HAP-1 (cell line): ENCODE results near the gene BCL2L15.
A peak's percentile ranks its signal among the peaks of the same experiment; 100 is the strongest.

Experiments
- DNase-seq, 2 experiments: peaks; one replicate each; pipeline ENCODE4 v3.0.0-alpha.2; 2016 to 2020; ENCODE audit warnings: low spot score in 2 of 2
- H3K27me3 ChIP-seq: fragments of 250-450 bp; sonication (Bioruptor Pico); 2 replicates; pipeline ENCODE4 v1.5.1; 2020; ENCODE audit warnings: low read depth, mild to moderate bottlenecking, moderate library complexity
- H3K36me3 ChIP-seq: fragments of 250-450 bp; sonication (Bioruptor Pico); replicated peaks from 2 replicates; pipeline ENCODE4 v1.5.1; 2020; ENCODE audit warnings: mild to moderate bottlenecking
- H3K4me1 ChIP-seq: fragments of 250-450 bp; sonication (Bioruptor Pico); 2 replicates; pipeline ENCODE4 v1.5.1; 2020; ENCODE audit warnings: mild to moderate bottlenecking
- H3K4me3 ChIP-seq: fragments of 250-450 bp; sonication (Bioruptor Pico); 2 replicates; pipeline ENCODE4 v1.5.1; 2020; ENCODE audit warnings: mild to moderate bottlenecking, moderate library complexity
- H3K9me3 ChIP-seq: fragments of 250-450 bp; sonication (Bioruptor Pico); 2 replicates; pipeline ENCODE4 v1.5.1; 2020; ENCODE audit warnings: mild to moderate bottlenecking, moderate library complexity
- in situ Hi-C: fragments of 300-500 bp; cut with MboI; formaldehyde crosslinking; loops from 3 replicates; pipeline ENCODE4 v1.14.3; 2020; ENCODE audit warnings: low sequenced_read_pairs, inconsistent platforms, mixed read lengths

The BCL2L15 gene

GRCh38 chr1:113922957-113923356, 35.6 kb upstream of the BCL2L15 start:
- H3K4me3 ChIP-seq = no peak overlapping the region
- no peaks in the 10 kb centered on the region for H3K9me3 ChIP-seq
- in situ Hi-C loops = no loop called here
- DNase-seq = no peak
- no peaks in the 10 kb centered on the region for H3K36me3 ChIP-seq
- H3K4me1 ChIP-seq = no peaks in the 10 kb centered on the region
- no peaks in the 10 kb centered on the region; the same call in 1 of the 2 replicates for H3K27me3 ChIP-seq

- DNase-seq = no peak
- Histone ChIP-seq H3K27me3 (no peaks in the 10 kb centered on the region; the same call in 1 of the 2 replicates), H3K9me3 (no peaks in the 10 kb centered on the region), H3K4me3 (no peak overlapping the region), H3K4me1 (no peaks in the 10 kb centered on the region), H3K36me3 (no peaks in the 10 kb centered on the region)
- in situ Hi-C loops = no loop called here
These were observed 30.9 kb upstream of the BCL2L15 start for GRCh38 chr1:113918243-113918642.

GRCh38 chr1:113917400-113918082, 30.2 kb upstream of the BCL2L15 start:
- Histone ChIP-seq H3K4me3 (no peak overlapping the region), H3K27me3 (no peaks in the 10 kb centered on the region; the same call in 1 of the 2 replicates), H3K9me3 (no peaks in the 10 kb centered on the region), H3K4me1 (no peaks in the 10 kb centered on the region), H3K36me3 (peaks cover under 1% of the 10 kb centered on the region)
- DNase-seq = no peak
- in situ Hi-C loops = no loop called here

DNA sequence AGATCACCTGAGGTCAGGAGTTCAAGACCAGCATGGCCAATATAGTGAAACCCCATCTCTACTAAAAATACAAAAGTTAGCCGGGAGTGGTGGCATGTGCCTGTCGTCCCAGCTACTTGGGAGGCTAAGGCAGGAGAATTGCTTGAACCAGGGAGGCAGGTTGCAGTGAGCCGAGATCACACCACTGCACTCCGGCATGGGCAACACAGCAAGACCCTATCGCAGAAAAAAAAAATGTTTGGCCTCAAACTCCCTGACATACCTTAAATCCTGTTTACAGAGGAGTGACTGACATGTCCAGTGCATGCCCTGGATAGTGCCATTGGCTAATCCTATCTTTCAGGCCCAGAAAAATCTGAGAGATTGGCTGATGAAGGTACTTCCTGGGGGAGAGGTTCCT, 29.6 kb upstream of the BCL2L15 start:
- Histone ChIP-seq H3K27me3 (no peaks in the 10 kb centered on the region; the same call in 1 of the 2 replicates), H3K4me3 (no peak overlapping the region), H3K36me3 (peaks cover 7% of the 10 kb centered on the region), H3K9me3 (no peaks in the 10 kb centered on the region), H3K4me1 (no peaks in the 10 kb centered on the region)
- DNase-seq = no peak
- in situ Hi-C loops = no loop called here

GRCh38 chr1:113913887-113914664, 26.7 kb upstream of the BCL2L15 start:
- in situ Hi-C loops = no loop called here
- Histone ChIP-seq H3K27me3 (no peaks in the 10 kb centered on the region), H3K36me3 (peaks cover 27% of the 10 kb centered on the region), H3K4me3 (no peak overlapping the region), H3K4me1 (no peaks in the 10 kb centered on the region), H3K9me3 (no peaks in the 10 kb centered on the region)
- DNase-seq = no peak

DNA sequence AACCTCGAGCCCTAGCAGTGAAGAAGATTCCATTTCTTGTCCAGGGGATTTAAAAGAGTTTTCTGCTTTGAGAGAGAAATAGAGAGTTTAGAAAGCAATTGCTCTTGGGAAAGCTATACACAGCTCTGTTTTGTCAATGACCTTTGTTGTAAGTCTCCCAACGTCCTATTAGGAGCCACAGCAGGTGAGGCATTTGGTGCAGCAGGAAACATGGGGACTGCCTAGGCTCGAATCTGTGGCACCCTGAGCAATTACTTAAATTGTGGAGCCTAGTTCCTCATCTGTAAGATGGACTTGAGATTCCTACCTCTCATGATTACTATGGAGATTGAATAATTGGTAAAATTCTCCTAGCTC, 25.9 kb upstream of the BCL2L15 start:
- in situ Hi-C loops = no loop called here
- Histone ChIP-seq H3K36me3 (peaks cover 31% of the 10 kb centered on the region), H3K4me3 (no peak overlapping the region), H3K9me3 (no peaks in the 10 kb centered on the region), H3K27me3 (no peaks in the 10 kb centered on the region), H3K4me1 (no peaks in the 10 kb centered on the region)
- DNase-seq = no peak

- in situ Hi-C loops = no loop called here
- Histone ChIP-seq H3K4me1 (no peaks in the 10 kb centered on the region), H3K9me3 (no peaks in the 10 kb centered on the region), H3K4me3 (no peak overlapping the region), H3K36me3 (peaks cover 36% of the 10 kb centered on the region), H3K27me3 (no peaks in the 10 kb centered on the region)
- no peak for DNase-seq
These were observed 25.4 kb upstream of the BCL2L15 start for GRCh38 chr1:113912594-113913311.

DNA sequence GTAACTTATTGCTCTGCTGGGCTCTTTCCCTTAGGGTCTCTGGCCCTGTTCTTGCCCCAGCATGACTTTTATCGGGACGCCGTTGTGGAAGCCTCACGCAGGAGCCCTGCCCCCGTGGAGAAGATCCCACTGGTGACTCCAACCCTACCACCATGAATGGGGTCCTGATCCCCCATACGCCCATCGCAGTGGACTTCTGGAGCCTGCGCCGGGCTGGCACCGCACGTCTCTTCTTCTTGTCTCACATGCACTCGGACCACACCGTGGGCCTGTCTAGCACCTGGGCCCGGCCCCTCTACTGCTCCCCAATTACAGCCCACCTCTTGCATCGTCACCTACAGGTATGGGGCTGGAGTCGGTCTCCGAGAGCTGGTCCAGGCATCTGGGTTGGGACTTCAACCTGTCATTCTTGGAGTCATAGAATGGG, 18.1 kb upstream of the BCL2L15 start:
- Histone ChIP-seq H3K4me1 (peaks cover 8% of the 10 kb centered on the region), H3K36me3 (peaks cover 26% of the 10 kb centered on the region), H3K4me3 (peak overlapping the region; percentile 85), H3K9me3 (no peaks in the 10 kb centered on the region), H3K27me3 (no peaks in the 10 kb centered on the region)
- DNase-seq = peak; percentile 22 to 46
- in situ Hi-C loops = no loop called here

DNA sequence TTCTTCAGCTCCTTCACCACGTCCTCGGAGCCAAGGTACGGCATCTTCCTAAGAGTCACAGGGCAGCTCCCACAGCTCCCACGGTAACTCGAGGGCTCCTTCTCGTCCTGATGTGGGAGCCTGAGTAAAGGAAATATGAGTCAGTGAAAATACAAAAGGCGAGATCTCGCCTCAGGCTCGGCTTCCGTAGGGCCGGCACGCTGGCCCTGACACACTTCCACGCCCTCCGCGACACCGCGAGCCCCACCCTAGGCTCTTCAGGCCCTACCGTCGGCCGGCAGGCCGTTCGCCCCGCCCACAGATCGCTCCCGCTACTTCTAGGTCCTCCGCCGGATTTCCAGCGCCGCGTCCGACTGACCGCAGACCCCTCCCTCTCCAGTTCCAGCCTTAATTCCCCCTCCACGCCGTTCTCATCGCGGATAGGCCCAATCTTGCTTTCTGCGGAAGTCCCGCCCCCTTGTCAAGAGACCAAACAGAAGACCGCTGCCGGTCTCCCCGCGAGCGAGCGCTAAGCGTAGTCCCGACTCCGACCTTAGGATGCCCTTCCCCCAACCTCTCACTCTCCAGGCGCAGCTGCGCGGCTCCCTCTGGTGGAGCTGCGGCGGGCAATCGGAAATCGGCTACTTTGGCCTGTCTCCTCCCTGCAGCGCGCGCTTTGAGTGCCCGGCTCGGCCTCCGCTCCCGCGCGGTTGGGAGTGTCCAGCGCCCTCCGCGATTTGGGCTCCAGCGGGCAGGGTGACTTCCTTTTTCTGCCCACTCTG, 17.5 kb upstream of the BCL2L15 start, which contains the start of the genes AP4B1 and DCLRE1B:
Gene AP4B1 (minus strand): TSS at position 126 of the 761 bp plus-strand sequence. CDS start 82 bp downstream, at position 44.
Gene DCLRE1B (plus strand): TSS at position 653 of the 761 bp plus-strand sequence. CDS start 261 bp downstream, outside the sequence.
- H3K27me3 ChIP-seq = no peaks in the 10 kb centered on the region
- no peaks in the 10 kb centered on the region for H3K9me3 ChIP-seq
- peak; percentile 99 to 100 for DNase-seq
- peak within 1 kb of the TSS; percentile 85 for H3K4me3 ChIP-seq
- H3K36me3 ChIP-seq = peaks cover 23% of the 10 kb centered on the region
- in situ Hi-C loops = no loop called here
- peaks cover 8% of the 10 kb centered on the region for H3K4me1 ChIP-seq

GRCh38 chr1:113904293-113904673, 16.9 kb upstream of the BCL2L15 start:
- in situ Hi-C loops = no loop called here
- Histone ChIP-seq H3K36me3 (peaks cover 22% of the 10 kb centered on the region), H3K4me1 (peaks cover 8% of the 10 kb centered on the region), H3K9me3 (no peaks in the 10 kb centered on the region), H3K4me3 (peak overlapping the region; percentile 85), H3K27me3 (no peaks in the 10 kb centered on the region)
- DNase-seq = no peak

DNA sequence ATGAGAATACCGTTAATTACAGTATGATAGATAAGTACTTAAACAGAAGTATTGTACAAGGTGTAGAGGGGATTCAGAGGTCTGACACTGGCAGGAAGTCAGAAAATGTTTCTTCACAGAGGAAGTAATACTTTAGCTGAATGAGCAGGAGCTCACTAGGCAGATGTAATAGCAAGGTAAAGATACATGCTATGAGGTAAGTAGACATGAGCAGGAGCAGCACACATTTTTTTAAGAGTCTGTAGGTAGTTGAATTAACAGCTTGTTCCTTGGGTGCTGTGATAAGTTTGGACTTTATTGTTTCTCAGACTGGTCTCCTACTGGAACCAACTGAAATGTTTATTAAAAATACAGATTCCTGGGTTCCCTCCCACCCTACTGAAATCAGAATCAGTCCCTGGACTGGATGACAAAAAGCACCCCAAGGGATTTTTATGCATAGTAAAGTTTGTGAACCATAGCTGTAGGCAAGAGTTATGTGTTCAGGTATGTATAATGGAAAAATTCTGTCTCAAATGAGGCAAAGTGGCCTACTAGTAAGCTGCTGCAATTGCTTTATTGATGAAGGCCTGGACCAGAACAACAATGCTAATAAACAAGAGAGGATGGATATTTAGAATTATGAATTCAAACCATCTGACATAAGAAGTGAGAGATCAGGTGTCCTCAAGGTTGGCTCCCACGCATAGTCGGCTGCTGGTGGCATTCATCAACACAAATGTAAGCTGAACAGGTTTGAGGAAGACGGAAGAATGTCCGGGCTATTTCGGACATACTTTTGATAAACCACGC, 16.3 kb upstream of the BCL2L15 start:
- H3K4me3 ChIP-seq = peak overlapping the region; percentile 85
- in situ Hi-C loops = no loop called here
- H3K9me3 ChIP-seq = no peaks in the 10 kb centered on the region
- peaks cover 8% of the 10 kb centered on the region for H3K4me1 ChIP-seq
- peak in 1 of 2 experiments; percentile 14 for DNase-seq
- H3K27me3 ChIP-seq = no peaks in the 10 kb centered on the region
- H3K36me3 ChIP-seq = peaks cover 22% of the 10 kb centered on the region

- Histone ChIP-seq H3K36me3 (peaks cover 25% of the 10 kb centered on the region), H3K4me1 (peaks cover 8% of the 10 kb centered on the region), H3K4me3 (no peak overlapping the region), H3K27me3 (no peaks in the 10 kb centered on the region), H3K9me3 (no peaks in the 10 kb centered on the region)
- in situ Hi-C loops = no loop called here
- no peak for DNase-seq
These were observed 13.8 kb upstream of the BCL2L15 start for GRCh38 chr1:113901191-113901590.
